DMS79 treated with DMSO at 0.1 percent for 48 hours (cell line): Measurements from ENCODE around the gene CD36.
A peak's percentile ranks its signal among the peaks of the same experiment; 100 is the strongest.
"Not testable (repeated sequence)": the region's sequence is repeated elsewhere in the genome, so short reads cannot be mapped to it uniquely, and the experiment has no call there.

Experiments used
- DNase-seq: peaks from one replicate; lab custom pipeline; 2025; lab: John Stamatoyannopoulos, UW

The CD36 gene

DNA sequence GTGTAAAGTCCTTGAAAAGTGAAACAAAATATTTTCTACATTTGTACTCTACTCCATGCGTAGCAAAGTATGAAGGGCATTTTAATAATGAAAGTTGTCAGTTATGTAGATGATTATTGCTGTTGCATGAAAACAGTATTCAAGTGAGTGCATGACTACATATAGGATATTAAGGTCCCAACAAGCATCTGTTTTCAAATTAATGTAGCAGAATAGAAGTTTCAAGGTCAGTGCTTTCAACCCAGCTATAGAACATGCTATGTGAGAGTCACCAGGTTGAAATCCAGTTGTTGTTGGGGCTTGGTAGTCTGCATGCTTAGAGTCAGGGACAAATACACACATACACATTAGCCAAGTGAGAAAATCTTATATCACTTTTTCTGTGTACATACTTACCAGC is 14.8 kb downstream of the CD36 start:
- DNase-seq: no peak

DNA sequence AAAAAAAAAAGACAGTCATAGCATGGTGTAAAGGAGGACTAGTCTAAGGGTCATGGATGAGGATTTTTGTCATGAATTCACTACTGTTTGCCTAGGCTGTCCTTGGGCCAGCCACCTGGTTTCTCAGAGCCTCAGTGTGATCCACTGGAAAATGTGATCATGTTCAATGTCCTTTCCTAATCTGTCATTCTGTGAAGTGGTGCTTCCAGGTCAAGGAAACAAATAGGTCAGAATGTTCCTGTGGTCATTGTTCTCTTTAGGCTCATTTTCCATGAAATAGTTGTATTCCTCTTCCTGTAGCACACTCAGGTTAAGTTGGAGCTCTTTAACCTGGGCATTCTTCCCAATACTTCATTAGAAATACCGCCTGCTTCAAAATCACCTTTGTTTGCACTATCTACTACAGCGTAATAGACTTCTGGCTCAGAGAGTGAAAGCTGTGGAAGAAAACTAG is 16.5 kb downstream of the CD36 start:
- DNase-seq: peak; percentile 72

DNA sequence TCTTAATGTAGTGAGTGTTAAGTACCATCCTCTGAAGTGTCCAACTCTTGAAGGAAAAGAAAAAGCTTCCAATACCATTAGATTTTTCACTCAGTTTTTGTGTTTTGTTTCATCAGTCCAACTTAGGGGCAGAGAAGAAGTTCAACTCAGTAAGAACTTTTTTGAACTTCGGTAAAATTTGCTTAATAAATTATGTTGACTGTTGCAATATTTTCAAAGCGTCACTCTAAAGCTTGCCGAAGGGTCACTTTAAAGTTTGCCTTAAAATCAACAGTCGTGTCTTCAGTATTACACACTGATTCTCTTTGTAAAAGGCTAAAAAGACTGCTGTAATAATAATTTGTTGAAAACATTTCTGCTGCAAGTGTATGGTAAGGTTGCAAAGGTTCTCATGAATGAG is 17.6 kb downstream of the CD36 start:
- DNase-seq: no peak

DNA sequence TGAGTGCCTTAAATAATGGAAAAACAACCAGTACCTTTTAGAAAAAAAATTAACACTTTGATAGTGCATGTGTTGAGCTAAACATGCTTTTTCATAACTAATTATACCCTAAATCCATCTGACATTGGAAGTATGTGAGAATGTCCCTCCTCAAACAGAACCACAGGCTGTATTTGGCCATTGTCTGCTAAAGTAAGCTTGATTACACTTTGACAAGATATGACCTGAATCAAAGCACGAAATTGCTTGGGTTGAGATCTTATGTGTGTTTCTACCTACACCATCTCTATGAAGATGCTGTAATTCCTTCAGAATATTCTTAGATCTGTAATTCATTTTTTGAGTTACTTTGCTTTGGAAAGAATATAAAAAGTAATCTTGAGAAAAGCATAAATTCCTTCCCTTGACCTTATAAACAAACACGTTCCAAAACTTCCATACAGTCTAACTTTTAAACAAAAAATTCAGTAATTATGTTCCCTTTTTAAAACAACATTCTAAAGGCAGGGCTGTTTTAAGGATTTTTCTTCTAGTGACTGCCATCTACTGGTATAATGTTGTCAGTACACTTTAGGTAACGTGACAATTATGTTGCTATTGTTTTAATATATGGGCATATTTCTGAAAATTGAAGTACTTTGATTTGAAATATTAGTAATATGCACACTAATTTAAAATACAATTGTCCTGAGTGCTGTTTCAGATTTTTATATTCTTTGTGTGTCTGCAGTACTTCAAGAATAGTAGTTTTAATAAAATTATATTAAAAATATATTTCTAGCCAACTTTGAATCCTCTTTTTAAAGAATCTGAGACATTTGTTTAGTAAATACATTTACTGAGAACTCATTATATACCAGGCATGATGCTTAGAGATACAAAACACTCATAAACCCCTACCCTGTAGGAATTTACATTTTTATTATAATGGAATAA is 20.9 kb downstream of the CD36 start:
- peak; percentile 12 for DNase-seq

DNA sequence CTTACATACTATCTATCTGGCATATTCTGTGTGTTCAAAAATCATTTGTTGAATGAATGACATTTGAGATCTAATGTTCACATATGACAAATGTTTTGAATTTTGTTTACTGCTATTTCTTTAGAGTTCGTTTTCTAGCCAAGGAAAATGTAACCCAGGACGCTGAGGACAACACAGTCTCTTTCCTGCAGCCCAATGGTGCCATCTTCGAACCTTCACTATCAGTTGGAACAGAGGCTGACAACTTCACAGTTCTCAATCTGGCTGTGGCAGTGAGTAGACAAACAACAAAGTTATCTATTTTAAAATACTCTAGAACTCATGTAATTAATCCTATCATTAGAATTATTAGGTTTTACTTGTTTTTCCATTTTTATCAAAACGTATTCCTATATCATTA is 22.5 kb downstream of the CD36 start:
- DNase-seq: no peak

DNA sequence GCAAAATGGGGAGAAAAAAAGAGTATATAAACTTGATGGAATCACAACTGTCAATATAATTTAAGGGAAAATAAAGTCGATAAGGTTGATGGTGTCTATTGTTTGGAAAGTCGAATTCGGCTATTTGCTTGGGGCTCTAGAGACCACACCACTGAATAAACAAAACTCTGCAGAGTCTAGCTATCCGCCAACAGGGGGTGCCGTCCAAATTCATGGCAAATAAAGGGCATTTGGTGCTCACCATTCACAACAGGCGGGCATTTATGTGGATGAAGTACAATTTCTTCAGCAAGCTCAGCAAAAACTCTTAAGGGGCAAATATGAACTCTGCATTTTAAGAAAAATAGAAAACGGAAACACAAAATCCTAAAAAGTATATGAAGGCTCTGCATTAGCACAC is 23.3 kb downstream of the CD36 start:
- DNase-seq: no peak

DNA sequence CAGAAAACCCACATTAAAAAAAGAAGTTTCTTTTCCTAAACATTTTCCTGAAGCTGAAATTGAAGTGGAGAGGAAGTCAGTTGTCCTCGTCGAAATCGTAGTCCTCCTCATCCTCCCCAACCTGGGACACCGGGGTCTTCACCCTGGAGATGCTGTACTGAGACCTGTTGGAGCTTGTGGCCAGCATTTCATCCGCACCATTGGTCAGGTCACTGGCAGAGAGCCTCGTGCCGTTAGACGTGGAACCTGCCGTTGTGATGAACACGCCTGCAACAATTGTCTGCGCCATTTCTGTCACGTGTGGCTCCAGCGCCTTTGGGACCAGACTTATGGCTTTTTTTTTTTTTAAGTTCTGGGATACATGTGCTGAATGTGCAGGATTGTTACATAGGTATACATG is 23.8 kb downstream of the CD36 start:
- no peak for DNase-seq

DNA sequence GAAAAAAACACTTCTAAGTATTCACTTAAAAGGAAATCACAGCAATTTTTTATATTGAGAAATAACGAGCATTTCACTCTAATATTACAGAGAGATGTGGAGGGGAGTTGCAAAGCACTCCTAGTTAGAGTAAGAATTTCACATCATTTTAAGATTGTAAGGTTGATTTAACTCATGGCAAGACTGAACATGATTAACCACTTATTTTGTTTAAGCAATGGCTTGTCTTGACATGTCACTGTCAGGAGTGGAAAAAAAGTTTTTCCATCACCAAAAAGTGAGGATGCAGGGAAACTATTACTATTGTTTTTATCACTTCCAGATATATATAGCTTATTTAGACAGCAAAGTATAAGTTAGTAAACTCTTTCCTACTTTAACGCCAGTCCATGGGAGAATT is 27.1 kb downstream of the CD36 start:
- DNase-seq: peak; percentile 73

DNA sequence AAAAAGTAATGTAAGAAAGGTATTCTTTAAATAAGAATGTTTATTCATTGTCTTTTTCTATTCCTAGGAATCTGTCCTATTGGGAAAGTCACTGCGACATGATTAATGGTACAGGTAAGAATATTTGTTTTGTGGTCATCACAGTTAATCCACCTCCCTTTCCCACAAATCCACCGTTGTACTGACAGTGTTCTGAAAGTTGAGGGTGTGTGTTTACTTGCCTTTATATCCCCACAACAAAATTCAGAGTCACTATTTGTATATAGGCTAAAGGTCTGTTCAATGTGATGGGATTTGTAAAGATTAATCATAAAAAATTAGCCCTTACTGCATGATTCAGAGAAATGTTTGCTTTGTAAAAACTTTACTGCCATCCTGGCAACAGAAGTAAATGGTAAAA is 27.9 kb downstream of the CD36 start:
- DNase-seq: peak; percentile 49

DNA sequence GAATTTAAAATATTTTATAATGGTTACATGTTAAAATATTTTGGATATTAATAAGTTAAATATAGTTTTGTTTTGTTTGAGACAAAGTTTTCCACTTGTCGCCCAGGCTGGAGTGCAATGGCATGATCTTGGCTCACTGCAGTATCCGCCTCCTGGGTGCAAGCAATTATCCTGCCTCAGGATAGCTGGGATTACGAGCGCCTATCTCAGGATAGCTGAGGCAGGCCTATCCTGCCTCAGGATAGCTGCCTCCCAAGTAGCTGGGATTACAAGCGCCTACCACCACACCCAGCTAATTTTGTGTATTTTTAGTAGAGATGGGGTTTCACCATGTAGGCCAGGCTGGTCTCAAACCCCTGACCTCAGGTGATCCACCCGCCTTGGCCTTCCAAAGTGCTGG is 30.9 kb downstream of the CD36 start:
- not testable (repeated sequence) for DNase-seq

DNA sequence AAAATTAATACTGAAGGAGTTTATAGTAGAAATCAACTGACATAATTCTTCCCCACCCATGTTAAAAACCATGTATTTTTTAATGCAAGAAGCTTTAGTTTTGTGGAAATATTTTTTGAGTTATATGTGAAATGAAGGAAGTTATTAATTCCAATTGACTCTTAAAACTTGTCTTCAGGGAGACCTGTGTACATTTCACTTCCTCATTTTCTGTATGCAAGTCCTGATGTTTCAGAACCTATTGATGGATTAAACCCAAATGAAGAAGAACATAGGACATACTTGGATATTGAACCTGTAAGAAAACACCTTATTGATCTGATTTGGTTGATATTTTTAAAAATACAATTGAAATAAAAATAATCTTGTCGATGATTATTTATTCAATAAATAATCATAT is 33.3 kb downstream of the CD36 start:
- DNase-seq: no peak

DNA sequence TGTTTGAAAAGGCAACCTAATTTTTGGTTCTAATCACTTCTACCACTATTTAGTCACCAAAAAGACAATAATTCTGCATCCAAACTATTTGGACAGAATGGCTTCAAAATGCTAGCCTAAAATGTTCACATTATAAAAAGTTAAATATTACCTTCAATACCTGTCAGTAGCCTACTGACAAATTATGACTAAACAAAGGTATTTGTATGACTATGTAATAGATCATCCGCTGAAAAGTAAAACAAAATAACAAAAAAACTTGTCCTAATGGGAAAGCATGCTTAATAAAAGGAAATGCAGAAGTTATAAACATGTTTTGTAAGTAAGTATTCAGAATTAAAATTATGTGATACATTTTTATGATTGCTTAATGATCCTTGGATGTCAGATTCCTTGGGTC is 36.6 kb downstream of the CD36 start:
- DNase-seq: no peak

DNA sequence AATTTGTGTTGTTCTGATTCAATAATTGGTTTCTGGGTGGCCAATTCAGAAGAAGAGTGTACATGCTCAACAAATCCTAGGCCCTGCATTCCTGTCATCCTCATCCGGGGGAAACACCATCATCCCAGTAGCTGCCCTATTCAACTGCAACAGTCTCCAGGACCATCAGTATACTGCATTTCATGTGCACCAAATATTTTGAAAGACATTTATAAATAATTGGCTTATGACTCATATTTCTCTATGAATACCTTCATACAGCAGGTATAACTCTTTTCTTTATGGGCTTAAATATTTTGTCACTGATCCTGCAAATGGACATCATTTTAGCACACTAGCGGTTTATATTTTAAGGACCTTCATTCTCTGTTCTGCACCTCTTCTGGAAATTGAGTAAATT is 38.0 kb downstream of the CD36 start:
- DNase-seq: no peak

DNA sequence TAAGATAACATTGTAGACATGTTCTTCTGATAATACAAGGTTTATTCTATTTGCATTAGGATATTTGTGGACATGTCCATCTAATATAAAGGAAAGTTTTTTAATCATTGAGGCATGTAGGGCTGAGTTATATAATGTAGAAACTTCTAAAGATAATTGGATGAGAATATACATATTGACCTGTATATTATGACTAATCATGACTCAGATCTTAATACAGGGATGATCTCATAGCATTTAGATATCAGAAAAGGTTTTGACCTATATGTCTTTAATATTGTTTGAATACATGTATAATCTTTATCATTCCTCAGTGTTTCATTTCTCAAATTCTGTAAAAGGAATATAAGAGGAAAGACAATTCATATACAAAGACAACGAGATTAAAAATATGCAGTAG is 39.2 kb downstream of the CD36 start:
- DNase-seq: no peak

DNA sequence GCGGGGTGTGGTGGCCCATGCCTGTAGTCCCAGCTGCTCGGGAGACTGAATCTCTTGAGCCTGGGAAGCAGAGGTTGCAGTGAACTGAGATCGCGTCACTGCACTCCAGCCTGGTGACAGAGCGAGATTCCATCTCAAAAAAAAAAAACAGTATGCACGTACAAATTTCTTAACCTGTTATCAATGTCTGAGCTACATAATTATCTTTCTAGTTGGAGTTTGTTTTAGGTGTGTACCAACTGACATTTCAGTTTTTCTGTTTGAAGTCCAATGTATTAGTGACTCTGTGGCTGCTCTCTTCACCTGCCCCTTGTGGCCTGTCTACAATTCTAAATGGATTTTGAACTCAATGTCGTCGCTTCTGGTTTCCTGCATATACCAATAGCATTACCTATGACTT is 40.3 kb downstream of the CD36 start:
- no peak for DNase-seq

DNA sequence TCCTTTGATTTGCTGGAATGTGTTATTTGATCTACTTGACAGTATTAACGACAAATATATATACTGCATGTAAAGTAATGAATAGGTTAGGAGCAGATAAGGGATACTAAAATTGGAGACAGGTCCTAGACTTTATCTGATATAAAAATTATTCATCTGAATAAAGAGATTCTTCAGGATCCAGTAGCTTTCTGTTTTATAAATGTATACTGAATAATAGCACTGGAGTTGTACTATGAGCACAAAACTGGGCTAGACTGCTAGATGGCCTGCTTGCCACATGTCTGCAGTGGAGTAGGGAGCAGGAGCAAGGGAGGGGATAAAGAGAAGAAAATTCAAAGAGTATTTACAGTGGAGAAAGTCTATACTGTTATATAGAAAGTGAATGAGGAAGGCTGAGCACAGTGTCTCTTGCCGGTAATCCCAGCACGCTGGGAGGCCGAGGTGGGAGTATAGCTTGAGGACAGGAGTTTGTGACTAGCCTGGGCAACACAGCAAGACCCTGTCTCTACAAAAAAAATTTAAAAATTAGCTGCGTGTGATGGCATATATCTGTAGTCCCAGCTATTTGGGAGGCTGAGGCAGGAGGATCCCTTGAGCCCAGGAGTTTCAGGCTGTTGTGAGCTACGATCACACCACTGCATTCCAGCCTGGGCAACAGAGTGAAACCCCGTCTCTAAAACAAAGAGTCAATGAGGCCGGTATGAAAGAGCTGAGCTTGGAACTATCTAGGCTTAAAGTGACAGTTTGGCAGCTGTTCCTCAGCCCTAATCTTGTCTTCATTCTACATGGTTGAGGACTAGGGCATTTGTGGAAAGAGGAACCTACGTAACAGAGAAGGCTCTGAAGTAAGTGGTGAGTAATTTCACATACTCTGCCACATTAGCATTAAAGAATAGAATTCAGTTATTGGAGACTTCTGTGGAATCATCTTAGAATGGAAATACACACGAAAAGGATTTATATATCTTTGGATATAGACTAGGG is 41.8 kb downstream of the CD36 start:
- no peak for DNase-seq

DNA sequence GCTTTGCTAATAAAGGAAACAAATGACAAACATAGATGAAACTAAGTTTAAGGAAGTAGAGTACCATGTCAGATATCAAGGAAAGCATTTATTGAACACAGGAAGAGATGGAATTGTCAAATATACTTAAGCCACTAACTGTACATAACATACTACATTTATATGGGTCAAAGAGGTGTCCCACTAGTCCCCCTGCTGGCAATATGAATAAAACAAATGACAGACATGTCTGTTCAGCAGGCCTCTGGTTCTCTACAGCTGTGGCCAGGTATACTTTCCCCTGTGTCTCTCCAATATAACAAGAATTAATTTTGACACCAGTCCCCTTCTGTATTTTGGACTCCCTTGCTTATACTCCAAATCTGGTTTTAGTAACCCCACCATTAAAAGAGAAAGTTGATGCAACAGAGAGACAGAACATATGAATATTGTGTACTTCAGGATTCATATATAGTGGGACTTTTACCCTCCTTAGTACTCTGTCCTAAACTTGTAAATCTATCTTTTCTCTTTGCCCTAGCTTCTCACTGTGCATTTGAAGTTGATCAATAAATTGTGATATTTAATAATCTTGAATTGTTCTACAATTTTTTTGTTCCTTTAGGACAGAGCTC is 42.9 kb downstream of the CD36 start:
- no peak for DNase-seq

DNA sequence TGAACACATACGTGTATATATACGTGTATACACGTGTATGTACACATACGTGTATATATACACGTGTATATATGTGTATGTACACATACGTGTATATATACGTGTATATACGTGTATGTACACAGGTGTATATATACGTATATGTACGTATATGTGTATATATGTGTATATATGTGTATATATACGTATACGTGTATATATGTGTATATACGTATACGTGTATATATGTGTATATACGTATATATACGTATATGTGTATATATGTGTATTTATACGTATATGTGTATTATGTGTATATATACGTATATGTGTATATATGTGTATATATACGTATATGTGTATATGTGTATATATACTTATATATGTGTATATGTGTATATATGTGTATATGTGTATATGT is 44.3 kb downstream of the CD36 start:
- DNase-seq: no peak

DNA sequence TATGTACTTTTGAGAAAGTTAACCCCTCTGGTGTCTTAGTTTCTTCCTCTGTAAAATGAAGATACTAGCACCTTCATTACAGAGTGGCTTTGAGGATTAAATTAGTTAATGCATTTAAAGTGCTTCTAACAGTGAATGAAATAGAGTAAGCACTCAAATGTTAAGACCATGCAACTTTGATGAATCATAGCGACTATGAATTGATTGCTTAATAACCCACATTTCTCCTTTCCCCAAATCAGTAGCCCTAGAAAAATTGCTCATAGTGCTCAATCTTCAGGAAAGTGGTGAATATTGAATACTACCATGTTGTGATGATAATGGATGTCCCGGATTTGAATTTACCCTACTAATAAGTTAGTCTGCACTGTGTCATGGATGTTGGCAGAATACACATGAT is 48.1 kb downstream of the CD36 start:
- no peak for DNase-seq

DNA sequence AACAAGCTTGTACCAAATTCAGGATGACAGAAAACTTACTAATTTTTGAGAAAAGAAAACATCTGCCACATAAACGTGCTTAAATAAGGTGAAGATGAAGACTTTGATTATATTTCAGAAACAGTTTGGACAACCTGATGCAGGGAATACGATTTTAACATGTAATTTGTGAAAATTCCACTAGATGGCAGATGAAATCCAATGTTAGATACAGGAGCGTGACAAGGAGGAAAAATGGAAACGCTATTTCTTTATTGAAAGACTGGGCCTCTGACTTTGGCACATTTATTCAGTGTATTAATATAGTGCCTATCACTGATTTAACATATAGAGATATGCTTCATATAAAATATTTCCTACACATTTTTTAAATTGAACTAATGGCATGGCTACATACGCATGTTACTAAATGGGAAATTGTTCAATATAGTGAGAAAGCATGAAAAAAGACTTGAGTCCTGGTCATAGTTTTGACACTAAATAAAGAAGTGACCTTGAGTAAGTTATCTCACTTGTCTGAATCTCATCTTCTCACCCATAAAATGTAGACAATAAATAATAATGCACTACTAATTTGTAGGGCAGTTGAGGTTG is 60.7 kb downstream of the CD36 start:
- peak; percentile 83 for DNase-seq

DNA sequence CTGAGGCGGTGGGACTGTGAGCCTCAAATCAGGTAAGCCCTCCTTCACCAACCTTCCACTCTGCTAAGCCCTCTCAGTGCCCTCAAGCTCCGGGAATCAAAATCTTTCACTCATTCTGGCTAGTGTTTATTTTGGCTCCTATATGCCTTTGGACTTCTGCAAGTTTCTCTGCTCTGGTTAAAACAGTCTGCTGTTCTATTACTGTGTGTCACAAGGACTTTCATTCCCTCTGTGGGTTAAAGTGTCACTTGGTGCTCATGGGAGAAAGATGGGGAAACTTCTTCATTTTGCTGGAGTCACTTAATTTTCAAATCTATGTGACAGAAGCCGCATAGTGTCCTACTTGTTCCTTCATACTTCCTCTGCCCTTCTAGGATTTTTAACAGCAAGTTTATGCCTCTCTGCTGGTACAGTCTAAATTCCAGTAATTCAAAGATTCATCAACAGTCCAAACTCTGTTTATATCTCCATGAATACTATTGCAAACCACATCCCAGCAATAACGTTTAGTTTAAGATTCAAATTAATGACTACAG is 61.3 kb downstream of the CD36 start:
- DNase-seq: no peak

DNA sequence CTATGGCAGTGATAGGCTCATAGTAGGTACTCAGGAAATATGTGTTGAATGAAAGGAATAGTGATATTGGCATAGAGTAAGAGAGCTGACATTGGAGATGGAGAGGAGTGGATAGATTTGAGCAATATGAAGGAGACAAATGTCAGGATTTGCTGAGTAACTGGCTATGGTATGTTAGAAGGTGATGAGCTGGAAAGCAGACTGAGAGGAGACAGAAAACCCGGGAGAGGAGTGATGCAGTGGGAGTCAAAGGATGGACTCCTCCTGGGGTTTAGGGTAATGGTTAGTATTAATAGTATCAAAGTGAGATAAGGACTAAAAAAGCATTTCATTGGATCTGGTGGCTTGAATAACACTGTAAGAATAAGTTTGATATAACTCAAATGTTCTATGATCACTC is 64.8 kb downstream of the CD36 start:
- DNase-seq: no peak
